Mucosa of gallbladder (tissue), 1 donor: ENCODE measurements around the gene HDX. TPM values are rescaled to one million over a fixed set of nuclear protein-coding genes. Genes with fewer than 3 reads are reported as not detected.
"Not testable (repeated sequence)": the region's sequence is repeated elsewhere in the genome, so short reads cannot be mapped to it uniquely, and the experiment has no call there.

ENCODE experiments used
- DNase-seq: peaks from one replicate; pipeline ENCODE4 v3.0.0-alpha.2; 2020; ENCODE audit warnings: low spot score
- total RNA-seq: library from RNA; stranded (reverse); gene quantifications from one replicate; pipeline ENCODE4 v1.2.1, GENCODE V29; 2021
- donor health status: DM: no; HTN: no; CAD: no.

HDX gene, protein sequence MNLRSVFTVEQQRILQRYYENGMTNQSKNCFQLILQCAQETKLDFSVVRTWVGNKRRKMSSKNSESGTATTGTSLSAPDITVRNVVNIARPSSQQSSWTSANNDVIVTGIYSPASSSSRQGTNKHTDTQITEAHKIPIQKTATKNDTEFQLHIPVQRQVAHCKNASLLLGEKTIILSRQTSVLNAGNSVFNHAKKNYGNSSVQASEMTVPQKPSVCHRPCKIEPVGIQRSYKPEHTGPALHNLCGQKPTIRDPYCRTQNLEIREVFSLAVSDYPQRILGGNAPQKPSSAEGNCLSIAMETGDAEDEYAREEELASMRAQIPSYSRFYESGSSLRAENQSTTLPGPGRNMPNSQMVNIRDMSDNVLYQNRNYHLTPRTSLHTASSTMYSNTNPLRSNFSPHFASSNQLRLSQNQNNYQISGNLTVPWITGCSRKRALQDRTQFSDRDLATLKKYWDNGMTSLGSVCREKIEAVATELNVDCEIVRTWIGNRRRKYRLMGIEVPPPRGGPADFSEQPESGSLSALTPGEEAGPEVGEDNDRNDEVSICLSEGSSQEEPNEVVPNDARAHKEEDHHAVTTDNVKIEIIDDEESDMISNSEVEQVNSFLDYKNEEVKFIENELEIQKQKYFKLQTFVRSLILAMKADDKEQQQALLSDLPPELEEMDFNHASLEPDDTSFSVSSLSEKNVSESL
- 6.0 TPM for total RNA-seq

DNA sequence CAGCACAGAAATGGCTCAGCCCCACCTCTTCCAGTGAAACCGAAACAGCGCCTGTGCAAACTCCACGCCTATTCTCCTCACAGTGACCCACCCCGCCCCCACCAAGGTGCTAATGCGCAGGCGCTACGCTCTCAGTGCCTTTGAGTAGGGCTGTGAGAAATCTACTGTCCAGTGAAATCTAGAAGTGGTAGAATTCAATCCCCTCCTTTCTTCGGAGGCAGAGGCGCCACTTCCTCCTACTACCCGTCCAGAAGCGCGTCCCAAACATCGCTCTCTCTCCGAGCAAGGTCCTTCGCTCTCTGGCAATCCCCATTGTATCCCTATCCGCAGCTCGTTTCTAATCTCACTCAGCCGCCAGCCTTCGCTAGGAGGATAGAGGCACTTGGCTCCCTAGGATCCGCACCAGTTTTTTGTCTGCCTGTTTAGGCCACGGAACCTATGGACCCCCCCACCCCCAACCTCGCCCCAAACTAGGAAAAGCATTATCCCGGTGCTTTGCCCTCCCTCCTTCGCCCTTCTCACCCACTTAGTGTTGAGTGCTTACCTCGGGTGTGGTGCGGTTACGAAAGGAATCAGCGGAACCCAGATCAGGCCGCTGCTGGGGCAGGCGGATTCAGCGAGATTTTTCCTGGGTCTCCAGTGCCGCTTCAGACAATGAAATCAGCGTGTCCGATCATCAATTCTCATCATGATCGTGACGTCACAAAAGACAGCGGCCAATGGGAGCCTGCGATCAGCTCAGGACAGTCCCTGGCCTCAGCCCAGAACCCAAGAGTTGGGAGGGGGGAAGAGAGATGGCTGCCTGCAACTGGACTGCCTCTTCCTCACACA, at the start of gene HDX:
Gene HDX (minus strand): TSS at position 656 of the 831 bp plus-strand sequence. CDS start 27,056 bp downstream, outside the sequence.
- DNase-seq = peak; percentile 90

DNA sequence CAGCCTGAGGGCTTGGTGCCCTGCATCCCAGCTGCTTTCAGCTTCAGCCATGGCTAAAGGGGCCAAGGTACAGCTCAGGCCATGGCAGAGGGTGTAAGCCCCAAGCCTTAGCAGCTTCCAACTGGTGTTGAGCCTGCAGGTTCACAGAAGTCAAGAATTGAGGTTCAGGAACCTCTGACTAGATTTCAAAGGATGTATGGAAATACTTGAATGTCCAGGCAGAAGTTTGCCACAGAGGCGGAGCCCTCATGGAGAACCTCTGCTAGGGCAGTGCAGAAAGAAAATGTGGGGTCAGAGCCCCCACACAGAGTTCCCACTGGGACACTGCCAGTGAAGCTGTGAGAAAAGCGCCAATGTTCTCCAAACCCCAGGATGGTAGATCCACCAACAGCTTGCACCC, 39.1 kb upstream of the HDX start:
- not testable (repeated sequence) for DNase-seq

DNA sequence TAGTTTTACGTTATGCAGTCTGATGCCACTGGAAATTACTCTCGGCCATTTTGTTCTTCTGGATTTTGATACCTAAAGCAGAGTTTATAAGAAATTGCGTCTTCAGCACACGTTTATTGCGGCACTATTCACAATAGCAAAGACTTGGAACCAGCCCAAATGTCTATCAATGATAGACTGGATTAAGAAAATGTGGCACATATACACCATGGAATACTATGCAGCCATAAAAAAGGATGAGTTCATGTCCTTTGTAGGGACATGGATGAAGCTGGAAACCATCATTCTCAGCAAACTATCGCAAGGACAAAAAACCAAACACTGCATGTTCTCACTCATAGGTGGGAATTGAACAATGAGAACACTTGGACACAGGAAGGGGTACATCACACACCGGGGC, 35.4 kb upstream of the HDX start:
- DNase-seq = not testable (repeated sequence)

DNA sequence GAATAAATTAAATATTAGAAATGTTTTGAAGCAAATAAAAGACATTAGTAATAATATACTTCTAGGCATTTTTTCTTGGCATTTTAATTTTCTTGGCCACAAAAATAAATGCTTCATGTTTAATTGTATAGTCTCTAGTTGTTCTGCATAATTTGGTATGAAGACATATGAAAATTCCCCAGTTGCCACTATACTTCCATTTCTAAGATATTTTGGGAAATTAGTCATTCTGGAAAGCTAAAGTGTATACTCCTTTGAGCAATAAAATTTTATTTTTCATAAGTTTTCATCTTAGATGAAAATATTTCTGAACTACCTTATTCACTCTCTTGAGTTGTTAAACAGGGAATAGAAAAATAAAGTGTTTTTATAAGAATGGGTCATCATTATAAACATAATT, 13.8 kb downstream of the HDX start:
- DNase-seq = no peak

DNA sequence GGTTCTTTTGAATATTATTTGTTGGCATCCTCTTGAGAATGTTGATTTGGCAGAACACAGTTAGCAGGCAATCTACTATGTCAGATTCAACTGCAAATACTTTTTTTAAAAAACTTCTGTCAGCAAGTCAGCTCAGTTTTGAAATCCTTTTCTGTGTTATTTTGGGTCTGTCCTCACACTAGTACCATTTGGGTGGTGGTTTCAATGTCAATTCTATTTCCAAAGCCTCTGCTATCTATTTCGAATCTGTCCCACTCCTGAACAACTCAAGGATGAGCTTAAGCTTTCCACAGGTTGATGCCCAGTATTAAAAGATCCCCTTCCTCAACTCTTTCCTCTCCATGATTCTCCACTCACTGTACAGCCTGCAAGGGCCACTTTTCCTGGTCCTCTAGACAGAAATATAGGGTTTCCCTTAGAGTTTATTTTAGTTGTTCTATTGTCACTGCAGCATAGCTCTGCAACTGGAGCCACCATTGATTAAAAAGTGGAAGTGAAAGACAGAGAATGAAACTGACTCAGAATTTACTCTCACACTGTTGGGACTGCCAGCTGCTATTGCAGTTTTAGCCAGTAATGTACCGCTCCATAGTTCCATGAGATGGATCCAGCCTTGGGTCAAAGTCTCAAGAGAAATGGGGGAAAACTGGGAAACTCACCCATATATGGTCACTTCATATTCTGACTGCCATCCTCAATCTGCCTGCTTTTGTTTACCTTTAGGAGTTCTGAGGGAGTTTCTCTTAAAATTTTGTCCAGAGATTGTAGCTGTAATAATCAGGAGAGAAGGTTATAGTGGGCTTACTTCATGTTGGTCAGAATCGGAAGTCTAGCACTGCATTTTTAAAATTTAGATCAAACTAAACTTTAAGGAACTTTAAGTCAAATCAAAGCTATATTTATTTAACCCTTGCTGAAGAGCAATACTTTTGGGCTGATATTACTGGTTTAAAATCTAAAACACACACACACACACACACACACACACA, 14.6 kb downstream of the HDX start:
- DNase-seq = no peak

DNA sequence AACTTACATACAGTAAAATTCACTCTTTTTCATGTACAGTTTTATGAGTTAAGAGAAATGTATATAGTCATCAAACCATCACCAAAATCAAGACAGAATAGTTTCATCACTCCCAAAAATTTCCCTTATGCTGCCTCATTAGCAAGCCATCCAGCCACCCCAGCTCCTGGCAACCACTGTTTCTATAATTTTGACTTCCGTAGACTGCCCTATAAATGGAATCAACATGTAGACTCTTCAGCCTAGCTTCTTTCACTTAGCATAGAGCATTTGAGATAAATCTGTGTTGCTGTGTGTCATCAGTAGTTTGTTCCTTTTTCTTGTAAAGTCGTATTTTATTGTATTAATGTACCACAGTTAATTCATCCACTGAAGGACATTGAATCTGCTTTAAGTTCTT, 23.2 kb downstream of the HDX start:
- DNase-seq = no peak

DNA sequence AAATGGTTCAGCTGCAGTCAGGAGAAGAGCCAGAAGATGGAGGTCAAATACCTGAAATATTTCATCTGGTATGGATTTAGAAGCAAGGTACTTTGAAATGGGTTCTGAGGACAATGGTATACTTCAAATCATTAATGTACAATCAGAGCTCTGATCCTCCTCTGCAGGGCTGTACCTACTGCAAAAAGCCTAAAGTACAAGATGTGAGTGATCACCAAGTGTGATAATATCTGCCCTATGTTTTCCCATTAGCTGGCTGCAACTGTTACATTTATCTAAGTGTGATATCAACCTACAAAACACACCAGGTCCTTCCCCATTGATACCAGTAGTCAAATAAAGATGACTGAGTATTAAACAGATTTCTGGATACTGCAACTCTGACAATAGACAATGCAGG, 25.1 kb downstream of the HDX start:
- DNase-seq = no peak

DNA sequence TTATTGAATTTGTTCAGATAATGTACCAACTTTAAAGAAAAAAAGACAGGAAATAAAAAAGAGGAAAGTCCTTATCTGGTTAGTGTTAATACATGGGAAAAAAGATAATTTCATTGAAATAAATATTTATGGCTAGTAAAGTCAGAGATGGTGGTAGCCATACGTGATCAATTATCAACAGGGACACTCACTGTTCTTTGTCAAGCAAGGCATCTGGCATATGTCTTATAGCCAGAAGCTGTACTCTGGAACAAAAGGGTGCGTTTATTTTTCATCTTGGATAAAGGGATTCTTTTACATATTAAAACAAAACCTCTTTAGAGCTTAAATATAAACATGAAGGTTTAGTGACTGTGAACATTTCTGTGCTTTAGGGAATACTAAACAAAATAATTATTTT, 26.7 kb downstream of the HDX start:
- DNase-seq = no peak

DNA sequence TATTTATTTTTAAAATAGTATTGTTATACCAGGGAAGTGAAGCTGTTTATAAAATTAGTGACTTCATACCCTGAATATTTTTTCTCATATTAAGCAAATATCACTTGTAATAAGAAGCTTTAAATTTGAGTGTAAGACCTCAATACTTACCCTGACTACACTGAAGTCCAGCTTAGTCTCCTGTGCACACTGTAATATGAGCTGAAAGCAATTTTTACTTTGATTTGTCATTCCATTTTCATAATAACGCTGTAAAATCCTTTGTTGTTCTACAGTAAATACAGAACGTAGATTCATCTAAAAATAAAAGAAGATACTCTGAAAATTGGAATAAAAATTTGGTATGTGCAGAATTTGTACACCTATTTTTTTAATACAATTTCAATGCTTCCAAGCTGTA, 27.2 kb downstream of the HDX start:
- DNase-seq = no peak

DNA sequence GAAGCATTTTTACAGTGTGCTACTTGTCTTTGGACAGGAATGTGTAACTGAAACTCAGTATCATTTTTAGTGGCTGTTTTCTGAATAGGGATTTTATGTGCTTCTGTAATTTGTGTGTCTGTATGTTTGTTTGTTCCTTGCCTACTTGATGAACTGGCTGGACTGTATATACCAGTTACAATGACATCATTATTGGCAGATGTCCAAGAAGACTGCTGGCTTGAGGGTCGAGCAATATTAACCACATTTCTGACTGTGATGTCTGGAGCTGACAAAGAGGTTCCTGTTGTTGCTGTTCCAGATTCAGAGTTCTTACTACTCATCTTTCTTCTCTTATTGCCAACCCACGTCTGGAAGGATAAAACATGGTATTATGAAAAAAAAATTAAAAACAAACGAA, 33.0 kb downstream of the HDX start:
- no peak for DNase-seq

DNA sequence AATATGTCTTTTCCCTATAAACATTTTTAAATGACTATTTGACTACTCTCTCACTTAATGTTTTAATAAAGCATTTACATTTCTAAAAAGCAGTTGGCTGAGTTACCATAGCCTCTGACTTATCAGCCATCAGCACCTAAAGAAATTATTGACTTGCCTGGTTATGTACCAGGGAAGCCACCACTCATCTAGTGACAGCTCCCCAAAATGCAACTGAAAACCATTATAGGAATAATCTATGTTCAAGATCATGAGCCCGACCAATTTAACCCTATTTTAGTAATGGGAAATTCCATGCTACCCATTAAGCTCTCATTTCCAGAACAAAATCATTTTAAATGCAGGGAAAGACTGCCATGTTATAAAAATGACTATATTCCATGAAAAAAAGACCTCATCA, 34.4 kb downstream of the HDX start:
- DNase-seq = no peak

DNA sequence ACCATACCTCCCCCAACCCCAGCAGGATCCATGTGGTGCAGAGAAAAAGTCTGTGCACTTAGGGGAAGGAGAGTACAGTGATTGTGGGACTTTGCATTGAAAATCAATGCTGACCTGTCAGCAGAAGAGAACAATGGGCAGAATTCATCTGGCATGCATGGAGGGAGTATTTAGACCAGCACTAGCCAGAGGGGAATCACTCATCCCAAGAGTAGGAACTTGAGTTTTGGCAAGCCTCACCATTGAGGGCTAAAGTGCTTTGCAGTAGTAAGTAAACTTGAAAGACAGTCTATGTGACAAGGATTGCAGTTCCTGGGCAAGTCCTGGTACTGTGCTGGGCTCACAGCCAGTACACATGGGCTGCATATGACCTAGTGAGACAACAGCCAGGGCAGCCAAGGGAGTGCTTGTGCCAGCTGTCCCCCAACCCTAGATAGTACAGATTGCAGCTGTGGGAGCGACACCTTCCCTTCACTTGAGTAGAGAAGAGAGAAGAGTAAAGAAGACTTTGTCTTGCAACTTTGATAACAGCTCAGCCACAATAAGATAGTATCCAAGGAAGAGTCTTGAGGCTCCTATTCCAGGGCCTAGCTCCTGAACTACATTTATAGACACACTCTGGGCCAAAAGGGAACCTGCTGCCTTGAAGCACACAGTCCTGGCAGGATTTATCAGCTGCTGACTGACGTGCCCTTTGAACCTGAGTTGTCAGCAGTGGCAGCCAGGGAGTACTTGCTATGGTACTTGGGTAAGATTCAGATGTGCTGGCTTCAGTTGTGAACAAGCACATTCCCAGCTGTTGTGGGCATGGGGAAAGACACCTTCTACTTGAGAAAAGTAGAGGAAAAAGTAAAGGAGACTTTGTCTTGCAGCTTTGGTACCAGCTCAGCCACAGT, 48.7 kb downstream of the HDX start:
- no peak for DNase-seq

DNA sequence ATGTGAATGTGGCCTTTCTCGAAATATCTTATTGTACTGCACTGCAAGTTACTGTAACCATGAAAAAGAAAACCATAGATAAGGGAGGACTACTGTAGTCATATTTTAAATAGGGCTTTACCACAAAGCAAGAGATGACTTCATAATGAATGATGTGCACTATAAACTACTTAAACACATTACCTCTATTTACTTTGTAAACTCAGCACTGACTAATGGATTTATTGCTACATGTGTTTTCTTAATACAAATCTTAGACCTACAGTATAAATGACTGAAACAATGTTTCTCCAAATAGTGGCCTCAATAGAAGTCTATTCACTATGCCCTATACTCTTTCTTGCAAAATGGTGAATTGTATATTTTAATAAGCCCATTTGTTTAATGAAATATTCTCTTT, 61.1 kb downstream of the HDX start:
- no peak for DNase-seq

DNA sequence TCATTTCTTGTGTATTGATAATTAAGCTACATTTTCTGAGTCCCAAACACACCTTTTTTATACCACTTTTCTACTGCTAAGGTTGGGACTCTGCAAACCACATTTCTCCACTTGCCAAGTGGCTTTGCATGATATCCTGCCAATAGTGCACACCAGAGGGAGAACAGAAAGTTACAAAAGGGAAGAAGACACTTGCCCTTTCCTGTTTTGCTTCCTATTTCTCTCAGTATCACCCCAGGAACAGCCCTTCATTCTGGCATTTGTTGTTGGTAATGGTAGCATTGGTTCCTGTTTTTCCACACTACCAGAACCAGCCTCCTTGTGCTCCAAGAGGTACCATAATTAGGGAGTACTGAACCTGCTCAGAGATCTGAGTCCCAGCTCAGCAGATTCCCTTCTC, 87.1 kb downstream of the HDX start:
- DNase-seq = no peak

DNA sequence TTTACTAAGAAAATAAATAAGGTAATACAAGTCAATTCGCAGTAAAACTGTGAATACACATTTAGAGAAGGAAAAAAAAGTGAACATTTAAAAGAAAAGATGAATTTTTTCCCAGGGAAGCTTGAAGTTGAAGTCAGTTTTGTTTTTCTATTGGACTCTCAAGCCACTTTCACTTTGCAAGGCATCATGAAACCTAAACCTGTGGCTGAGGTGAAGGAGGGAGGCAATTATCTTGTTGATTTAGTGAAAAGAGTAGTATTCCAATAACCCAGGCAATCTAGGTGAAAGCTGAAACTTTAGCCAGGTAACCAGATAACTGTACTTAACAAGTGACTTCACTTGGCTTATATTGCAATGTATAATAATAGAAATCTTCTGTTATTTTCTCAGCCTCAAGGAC, 138.6 kb downstream of the HDX start:
- DNase-seq = no peak

DNA sequence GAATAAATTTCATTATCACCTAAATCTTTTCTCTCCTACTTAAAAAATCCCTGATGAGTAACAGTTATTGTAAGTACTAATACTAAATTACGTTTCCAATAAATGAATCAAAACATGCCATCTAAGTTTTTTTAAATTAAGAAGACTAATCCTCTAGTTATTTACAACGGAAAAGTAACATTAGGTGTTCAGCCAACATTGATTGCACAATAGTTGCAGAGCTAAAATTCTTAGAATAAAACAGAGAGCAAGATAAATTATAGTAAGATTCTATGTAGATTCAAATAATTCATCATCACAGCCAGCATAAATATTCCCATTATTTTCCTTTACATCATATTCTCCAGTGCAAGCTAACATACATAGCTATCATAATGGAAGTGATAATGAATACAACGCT, 139.2 kb downstream of the HDX start:
- DNase-seq = no peak

DNA sequence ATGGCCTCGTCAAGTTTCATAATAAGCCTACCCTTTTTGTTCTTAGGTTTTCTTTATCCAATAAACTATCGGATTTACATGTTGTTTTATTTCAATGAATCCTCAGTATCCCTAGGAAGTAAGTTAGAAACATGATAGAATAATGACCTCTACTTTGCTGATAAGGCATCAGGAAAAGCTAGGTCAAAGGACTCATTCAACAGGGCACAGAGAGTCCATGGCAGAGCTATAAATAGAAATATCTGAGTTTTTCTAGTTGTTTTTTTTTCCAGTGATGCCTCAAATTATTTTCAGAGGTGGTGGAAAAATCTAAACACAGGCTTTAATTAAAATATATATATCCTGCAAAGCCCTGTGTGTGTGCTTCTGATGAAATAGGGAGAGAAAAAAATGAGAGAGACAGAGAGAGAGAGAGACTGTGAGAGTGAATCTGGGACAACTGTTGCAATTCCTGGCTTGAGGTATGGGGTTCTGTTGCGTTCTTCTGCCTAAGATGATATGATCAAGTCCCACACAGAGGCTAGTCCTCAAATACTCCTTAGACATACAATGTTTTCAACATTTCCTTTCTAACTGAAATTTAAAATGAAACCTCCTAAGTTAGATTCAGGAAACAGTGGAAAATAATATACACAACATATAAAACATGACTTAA, 139.9 kb downstream of the HDX start:
- no peak for DNase-seq

DNA sequence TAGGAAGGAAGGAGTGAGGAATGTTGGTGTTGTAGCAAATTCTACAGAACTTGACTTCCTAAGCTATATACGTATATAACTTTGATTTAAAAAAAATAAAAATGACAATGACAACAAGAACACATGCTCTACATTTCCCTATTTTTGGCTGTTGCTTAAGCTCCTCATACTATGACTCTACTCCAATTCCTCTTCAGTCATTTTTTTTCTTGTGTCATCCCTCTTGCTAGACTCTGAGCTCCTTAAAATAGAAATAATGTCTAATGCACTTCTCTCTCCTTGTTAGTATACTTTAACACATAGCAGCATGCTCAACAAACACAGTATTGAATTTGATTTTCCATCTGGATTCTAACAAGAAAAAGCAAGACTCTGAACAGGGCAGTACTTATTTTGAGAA, 144.0 kb downstream of the HDX start:
- no peak for DNase-seq

DNA sequence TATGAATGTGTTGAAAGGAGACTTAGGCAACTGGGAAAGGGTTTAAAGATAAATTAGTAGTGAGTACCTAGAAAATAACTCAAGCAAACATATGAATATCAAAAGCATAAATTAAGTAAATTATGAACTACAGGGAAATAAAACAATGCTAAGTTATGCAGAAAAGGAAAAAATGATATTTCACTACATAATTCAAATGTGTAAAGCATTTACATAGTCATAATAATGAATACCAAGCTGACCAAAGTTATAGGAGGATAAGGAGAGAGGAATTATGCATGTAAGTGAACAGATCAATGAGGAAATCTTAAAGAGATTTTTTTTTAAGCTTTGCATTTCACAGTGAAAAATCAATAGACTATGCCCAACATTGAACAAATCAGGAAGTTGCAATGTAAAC, 145.0 kb downstream of the HDX start:
- DNase-seq = no peak

DNA sequence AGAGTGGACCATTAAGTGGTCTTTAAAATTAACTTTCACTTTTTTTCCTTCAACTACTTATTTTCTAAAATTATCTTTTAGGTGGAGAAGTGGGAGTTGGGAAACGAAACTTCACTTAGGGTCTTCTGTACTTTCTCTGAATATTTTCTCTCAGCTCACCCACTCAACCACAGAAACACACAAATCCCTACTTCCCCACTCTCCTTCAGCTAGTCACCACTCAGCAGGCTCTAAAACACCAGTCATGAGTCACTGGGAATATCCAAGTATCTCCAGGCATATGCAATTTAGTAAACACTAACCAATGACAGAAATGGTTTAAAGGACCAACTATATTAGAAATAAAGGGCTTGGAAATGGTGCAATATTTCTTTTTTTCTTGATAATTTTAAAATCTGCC, 161.3 kb downstream of the HDX start:
- DNase-seq = no peak
